ENCODE measurements around the gene CEND1. TPM values are rescaled to one million over a fixed set of nuclear protein-coding genes. Genes with fewer than 3 reads are reported as not detected.

CEND1 gene
- total and polyA plus RNA-seq, 2 of the 13 experiments (the other 11 are each of a cell fraction or from before 2014, with no cell fraction given): not detected

DNA sequence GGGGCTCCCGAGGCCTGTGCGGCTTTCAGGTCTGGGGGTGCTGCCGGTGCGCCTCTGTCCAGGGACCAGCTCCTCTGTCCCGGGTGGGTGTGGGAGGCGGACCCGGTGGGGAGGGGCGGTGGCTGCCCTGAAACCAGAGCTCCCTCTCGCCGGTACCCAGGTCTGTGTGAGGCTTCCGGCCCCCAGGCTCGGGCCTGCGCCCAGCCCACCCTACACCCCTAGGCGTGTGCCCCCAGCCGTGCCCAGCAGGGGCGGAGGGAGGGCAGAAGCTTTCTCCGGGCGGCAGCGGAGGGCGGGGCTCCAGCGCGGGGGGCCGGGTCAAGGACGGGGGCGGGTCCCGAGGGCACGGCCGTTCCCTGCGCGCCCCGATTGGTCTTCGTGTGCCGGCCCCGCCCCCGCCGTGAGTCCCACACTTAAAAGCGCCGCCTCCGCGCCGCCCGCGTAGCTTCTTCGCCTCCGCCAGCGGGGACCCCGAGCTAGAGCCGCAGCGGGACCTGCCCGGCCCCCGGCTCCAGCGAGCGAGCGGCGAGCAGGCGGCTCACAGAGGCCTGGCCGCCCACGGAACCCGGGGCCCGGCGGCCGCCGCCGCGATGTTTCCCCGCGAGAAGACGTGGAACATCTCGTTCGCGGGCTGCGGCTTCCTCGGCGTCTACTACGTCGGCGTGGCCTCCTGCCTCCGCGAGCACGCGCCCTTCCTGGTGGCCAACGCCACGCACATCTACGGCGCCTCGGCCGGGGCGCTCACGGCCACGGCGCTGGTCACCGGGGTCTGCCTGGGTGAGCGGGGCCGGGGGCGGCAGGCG, 29.4 kb upstream of the CEND1 start (continued):
- TF ChIP-seq YEATS2 (CRISPR knock-in tag; IDR thresholded peaks at IDR 0.05; ENCODE audit: borderline replicate concordance): peak; percentile 46; the same call in 1 of the 2 replicates
- TF ChIP-seq ZNF598 (CRISPR knock-in tag; IDR thresholded peaks at IDR 0.05; ENCODE audit: borderline replicate concordance): no peak
- TF ChIP-seq CHD2 (IDR thresholded peaks at IDR 0.05; ENCODE audit: low read depth, low read length): no peak
- TF ChIP-seq SMYD3 (CRISPR knock-in tag; IDR thresholded peaks at IDR 0.05): 0 out of 2 replicates have a peak, but pooled peaks have one; percentile 29
- TF ChIP-seq ZNF83 (CRISPR knock-in tag; IDR thresholded peaks at IDR 0.05; ENCODE audit: borderline replicate concordance): no peak
- TF ChIP-seq, protein P1, sequence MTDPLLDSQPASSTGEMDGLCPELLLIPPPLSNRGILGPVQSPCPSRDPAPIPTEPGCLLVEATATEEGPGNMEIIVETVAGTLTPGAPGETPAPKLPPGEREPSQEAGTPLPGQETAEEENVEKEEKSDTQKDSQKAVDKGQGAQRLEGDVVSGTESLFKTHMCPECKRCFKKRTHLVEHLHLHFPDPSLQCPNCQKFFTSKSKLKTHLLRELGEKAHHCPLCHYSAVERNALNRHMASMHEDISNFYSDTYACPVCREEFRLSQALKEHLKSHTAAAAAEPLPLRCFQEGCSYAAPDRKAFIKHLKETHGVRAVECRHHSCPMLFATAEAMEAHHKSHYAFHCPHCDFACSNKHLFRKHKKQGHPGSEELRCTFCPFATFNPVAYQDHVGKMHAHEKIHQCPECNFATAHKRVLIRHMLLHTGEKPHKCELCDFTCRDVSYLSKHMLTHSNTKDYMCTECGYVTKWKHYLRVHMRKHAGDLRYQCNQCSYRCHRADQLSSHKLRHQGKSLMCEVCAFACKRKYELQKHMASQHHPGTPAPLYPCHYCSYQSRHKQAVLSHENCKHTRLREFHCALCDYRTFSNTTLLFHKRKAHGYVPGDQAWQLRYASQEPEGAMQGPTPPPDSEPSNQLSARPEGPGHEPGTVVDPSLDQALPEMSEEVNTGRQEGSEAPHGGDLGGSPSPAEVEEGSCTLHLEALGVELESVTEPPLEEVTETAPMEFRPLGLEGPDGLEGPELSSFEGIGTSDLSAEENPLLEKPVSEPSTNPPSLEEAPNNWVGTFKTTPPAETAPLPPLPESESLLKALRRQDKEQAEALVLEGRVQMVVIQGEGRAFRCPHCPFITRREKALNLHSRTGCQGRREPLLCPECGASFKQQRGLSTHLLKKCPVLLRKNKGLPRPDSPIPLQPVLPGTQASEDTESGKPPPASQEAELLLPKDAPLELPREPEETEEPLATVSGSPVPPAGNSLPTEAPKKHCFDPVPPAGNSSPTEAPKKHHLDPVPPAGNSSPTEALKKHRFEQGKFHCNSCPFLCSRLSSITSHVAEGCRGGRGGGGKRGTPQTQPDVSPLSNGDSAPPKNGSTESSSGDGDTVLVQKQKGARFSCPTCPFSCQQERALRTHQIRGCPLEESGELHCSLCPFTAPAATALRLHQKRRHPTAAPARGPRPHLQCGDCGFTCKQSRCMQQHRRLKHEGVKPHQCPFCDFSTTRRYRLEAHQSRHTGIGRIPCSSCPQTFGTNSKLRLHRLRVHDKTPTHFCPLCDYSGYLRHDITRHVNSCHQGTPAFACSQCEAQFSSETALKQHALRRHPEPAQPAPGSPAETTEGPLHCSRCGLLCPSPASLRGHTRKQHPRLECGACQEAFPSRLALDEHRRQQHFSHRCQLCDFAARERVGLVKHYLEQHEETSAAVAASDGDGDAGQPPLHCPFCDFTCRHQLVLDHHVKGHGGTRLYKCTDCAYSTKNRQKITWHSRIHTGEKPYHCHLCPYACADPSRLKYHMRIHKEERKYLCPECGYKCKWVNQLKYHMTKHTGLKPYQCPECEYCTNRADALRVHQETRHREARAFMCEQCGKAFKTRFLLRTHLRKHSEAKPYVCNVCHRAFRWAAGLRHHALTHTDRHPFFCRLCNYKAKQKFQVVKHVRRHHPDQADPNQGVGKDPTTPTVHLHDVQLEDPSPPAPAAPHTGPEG (CRISPR knock-in tag; IDR thresholded peaks at IDR 0.05): peak; percentile 76; the same call in 1 of the 2 replicates
- peak; percentile 30 for TF ChIP-seq ZNF746 (CRISPR knock-in tag; IDR thresholded peaks at IDR 0.05)
- no peak for TF ChIP-seq ZNF264 (CRISPR knock-in tag; IDR thresholded peaks at IDR 0.05)
- TF ChIP-seq, protein P2, sequence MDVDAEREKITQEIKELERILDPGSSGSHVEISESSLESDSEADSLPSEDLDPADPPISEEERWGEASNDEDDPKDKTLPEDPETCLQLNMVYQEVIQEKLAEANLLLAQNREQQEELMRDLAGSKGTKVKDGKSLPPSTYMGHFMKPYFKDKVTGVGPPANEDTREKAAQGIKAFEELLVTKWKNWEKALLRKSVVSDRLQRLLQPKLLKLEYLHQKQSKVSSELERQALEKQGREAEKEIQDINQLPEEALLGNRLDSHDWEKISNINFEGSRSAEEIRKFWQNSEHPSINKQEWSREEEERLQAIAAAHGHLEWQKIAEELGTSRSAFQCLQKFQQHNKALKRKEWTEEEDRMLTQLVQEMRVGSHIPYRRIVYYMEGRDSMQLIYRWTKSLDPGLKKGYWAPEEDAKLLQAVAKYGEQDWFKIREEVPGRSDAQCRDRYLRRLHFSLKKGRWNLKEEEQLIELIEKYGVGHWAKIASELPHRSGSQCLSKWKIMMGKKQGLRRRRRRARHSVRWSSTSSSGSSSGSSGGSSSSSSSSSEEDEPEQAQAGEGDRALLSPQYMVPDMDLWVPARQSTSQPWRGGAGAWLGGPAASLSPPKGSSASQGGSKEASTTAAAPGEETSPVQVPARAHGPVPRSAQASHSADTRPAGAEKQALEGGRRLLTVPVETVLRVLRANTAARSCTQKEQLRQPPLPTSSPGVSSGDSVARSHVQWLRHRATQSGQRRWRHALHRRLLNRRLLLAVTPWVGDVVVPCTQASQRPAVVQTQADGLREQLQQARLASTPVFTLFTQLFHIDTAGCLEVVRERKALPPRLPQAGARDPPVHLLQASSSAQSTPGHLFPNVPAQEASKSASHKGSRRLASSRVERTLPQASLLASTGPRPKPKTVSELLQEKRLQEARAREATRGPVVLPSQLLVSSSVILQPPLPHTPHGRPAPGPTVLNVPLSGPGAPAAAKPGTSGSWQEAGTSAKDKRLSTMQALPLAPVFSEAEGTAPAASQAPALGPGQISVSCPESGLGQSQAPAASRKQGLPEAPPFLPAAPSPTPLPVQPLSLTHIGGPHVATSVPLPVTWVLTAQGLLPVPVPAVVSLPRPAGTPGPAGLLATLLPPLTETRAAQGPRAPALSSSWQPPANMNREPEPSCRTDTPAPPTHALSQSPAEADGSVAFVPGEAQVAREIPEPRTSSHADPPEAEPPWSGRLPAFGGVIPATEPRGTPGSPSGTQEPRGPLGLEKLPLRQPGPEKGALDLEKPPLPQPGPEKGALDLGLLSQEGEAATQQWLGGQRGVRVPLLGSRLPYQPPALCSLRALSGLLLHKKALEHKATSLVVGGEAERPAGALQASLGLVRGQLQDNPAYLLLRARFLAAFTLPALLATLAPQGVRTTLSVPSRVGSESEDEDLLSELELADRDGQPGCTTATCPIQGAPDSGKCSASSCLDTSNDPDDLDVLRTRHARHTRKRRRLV (CRISPR knock-in tag; IDR thresholded peaks at IDR 0.05): no peak
- TF ChIP-seq KLF15 (CRISPR knock-in tag; IDR thresholded peaks at IDR 0.05; ENCODE audit: borderline replicate concordance): peak; percentile 14; the same call in 1 of the 2 replicates
- peak; percentile 43; the same call in 1 of the 2 replicates for TF ChIP-seq ZNF441 (CRISPR knock-in tag; IDR thresholded peaks at IDR 0.05; ENCODE audit: borderline replicate concordance)
- TF ChIP-seq THAP11 (CRISPR knock-in tag; IDR thresholded peaks at IDR 0.05): peak; percentile 25; the same call in 1 of the 2 replicates
- TF ChIP-seq REL (CRISPR knock-in tag; conservative IDR thresholded peaks at IDR 0.05): no peak
- TF ChIP-seq RAD21 (CRISPR knock-in tag; IDR thresholded peaks at IDR 0.05): peak; percentile 53; the same call in 1 of the 2 replicates

Data from HepG2 (cell line).